PFSK-1 (cell line): ENCODE results near the gene PRKAG2.

Experiments used
- FOXP2 ChIP-seq: optimal IDR thresholded peaks from 2 replicates; pipeline ENCODE3; 2011; ENCODE audit warnings: borderline replicate concordance, control low read depth, inconsistent platforms; ENCODE audit not compliant: insufficient read depth; ENCODE audit errors: extremely low read length, extremely low read depth
- POLR2AphosphoS5 ChIP-seq: IDR thresholded peaks from 2 replicates; pipeline ENCODE4 v1.6.1; 2012; ENCODE audit warnings: low read depth, mild to moderate bottlenecking, control low read depth, low read length, moderate library complexity
- REST ChIP-seq, 2 experiments: IDR thresholded peaks; 2 replicates each; pipeline versions ENCODE4 v1.6.1 to v1.8.0; 2011 to 2012; ENCODE audit warnings: low read depth in 2 of 2, low read length in 2 of 2, control low read depth in 1 of 2, inconsistent platforms in 1 of 2, mild to moderate bottlenecking in 1 of 2, moderate library complexity in 1 of 2; ENCODE audit not compliant: insufficient read depth in 1 of 2
- SIN3A ChIP-seq: IDR thresholded peaks from 2 replicates; pipeline ENCODE4 v1.6.1; 2012; ENCODE audit warnings: mild to moderate bottlenecking, low read length, moderate library complexity, borderline replicate concordance; ENCODE audit not compliant: insufficient read depth
- TAF1 ChIP-seq: IDR thresholded peaks from 2 replicates; pipeline ENCODE4 v1.6.1; 2012; ENCODE audit warnings: low read length, control low read depth, borderline replicate concordance; ENCODE audit not compliant: insufficient read depth

Gene PRKAG2

DNA sequence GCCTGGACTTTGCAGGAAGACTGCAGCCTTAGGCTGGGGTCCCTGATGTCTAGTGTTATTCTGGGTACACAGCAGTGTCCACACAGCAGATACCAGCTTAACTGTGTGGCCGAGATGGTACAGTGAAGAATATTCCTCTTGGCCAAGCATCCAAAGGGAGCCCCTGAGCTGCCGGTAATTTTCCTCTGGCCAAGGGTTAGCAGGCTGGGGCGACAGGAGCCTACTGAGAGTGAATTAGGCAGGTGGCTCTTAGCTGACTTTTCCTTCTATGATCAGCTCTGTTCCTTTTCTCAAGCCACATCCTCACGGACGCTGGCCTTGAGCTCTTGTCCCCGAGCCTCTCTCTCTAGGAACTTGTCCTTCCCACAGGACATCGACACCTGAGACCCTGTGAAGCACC is 29.8 kb downstream of the PRKAG2 start:
- TF ChIP-seq FOXP2 (no peak), REST (IDR thresholded peaks at IDR 0.05; ENCODE audit: insufficient read depth in 1 of 2, low read depth in 2 of 2, low read length in 2 of 2) (no peak)

- no peak for TF ChIP-seq POLR2AphosphoS5
- no peak for TF ChIP-seq TAF1
- TF ChIP-seq REST (IDR thresholded peaks at IDR 0.05; ENCODE audit: insufficient read depth in 1 of 2, low read depth in 2 of 2, low read length in 2 of 2): no peak
- TF ChIP-seq SIN3A: no peak
- no peak for TF ChIP-seq FOXP2
These were observed 31.3 kb downstream of the PRKAG2 start for GRCh38 chr7:151845412-151846205.

DNA sequence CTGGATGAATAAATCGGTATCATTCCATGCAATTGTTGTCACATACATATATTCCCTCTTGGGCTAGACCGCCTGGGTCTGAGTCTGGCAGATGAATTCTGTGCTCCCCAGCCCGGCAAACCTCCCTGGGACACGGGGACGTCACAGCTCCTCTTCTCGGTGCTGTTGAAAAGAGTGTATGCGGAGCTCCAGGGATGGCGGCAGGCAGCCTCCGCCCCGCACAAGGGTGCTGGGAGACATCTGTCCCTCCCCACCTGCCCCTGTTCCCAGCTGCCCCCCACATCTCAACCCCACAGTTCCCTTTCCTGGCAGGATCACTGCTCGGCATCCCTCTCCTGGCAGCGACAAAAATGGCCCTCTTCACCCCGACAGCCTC is 32.1 kb downstream of the PRKAG2 start:
- TF ChIP-seq FOXP2: no peak
- TF ChIP-seq REST (IDR thresholded peaks at IDR 0.05; ENCODE audit: insufficient read depth in 1 of 2, low read depth in 2 of 2, low read length in 2 of 2): no peak
- no peak for TF ChIP-seq POLR2AphosphoS5
- TF ChIP-seq SIN3A: no peak
- no peak for TF ChIP-seq TAF1

GRCh38 chr7:151844071-151844824 is 32.7 kb downstream of the PRKAG2 start:
- TF ChIP-seq REST (IDR thresholded peaks at IDR 0.05; ENCODE audit: insufficient read depth in 1 of 2, low read depth in 2 of 2, low read length in 2 of 2) (no peak), SIN3A (no peak), FOXP2 (no peak), POLR2AphosphoS5 (no peak), TAF1 (no peak)

DNA sequence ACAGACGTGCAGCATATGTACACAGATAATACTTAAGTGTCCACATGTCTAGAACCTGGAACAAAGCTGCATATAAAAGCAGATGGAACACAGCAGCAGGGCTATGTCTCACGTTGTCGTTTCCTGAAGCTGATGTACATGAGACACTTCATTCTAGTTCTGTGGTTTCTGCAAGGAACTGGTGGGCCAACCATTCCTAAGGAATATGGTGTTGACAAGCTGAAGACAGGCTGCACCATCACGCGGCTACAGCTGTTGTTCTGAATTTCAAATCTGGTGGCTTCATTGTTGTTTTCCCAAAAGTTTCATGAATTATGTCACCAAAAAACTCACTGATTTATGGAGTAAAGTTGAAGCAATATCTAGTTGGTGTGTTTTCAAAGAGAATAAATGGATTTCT is 33.7 kb downstream of the PRKAG2 start:
- no peak for TF ChIP-seq FOXP2
- no peak for TF ChIP-seq TAF1
- TF ChIP-seq SIN3A: no peak
- TF ChIP-seq REST (IDR thresholded peaks at IDR 0.05; ENCODE audit: insufficient read depth in 1 of 2, low read depth in 2 of 2, low read length in 2 of 2): no peak
- TF ChIP-seq POLR2AphosphoS5: no peak
